Measurements from ENCODE around the gene ZNF223.

The ZNF223 gene

DNA sequence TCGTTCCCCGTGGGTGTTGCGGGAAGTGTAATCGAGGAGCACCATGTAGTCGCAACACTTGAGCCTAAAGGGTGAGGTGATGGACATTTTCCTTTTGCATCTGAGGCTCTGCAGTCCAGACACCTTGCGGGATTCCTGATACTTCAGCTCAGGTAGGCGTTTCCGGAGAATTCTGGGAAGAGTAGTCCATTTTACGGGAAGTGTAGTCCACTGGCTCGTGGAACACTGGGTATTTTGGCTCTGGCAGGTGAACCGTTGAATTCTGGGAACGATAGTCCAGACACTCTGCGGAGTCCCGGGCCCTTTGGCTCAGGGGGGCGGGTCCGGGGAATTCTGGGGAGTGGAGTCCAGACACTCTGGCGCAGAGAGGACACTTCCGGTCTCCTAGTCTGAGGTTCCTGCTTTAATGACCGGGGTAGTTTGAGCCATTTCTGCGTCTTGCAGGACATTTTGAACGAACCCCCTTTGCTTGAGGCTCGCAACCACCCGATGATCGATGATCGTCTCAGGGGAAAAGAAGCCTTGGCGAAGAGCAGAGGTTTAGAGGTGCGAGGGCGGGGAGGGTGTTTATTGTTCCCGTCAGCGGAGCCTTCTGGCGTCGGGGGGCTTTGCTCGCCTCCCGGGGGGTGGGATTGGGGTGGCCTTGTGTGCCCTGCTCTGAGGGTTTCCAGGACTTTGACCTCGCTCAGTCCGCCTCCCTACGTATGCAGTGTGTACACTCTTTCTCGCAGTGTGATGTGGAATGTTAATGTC, at the start of gene ZNF223:
ZNF223 (plus strand) TSS at position 387 of the 753 bp plus-strand sequence. CDS start 3,141 bp downstream, outside the sequence.
- H3K4me3 ChIP-seq (ENCODE audit: control insufficient read depth, low read depth, low read length), result peak within 1 kb of the TSS; percentile 99
- TF ChIP-seq, protein P1, sequence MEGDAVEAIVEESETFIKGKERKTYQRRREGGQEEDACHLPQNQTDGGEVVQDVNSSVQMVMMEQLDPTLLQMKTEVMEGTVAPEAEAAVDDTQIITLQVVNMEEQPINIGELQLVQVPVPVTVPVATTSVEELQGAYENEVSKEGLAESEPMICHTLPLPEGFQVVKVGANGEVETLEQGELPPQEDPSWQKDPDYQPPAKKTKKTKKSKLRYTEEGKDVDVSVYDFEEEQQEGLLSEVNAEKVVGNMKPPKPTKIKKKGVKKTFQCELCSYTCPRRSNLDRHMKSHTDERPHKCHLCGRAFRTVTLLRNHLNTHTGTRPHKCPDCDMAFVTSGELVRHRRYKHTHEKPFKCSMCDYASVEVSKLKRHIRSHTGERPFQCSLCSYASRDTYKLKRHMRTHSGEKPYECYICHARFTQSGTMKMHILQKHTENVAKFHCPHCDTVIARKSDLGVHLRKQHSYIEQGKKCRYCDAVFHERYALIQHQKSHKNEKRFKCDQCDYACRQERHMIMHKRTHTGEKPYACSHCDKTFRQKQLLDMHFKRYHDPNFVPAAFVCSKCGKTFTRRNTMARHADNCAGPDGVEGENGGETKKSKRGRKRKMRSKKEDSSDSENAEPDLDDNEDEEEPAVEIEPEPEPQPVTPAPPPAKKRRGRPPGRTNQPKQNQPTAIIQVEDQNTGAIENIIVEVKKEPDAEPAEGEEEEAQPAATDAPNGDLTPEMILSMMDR (IDR thresholded peaks at IDR 0.05; ENCODE audit: control insufficient read depth, insufficient read depth, low read depth, low read length, missing control alignments), result no peak
- DNase-seq (ENCODE audit: low read depth), result peak; percentile 64

DNA sequence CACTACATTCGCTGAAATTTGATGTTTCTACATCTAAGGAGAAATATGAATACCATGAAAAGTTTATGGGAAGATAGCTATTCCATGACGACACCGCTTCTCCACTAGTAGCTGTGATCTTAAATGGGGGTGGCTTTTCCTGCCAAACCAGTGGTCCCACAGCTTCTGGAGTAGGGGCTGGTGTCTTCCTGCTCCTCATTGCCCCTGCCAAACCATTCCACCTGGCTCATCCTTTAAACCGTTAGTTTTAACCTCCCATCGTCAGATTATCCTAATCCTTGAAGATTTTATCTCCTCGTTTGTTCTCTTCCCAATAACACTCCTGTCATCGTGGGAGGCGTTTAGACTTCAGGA, 49.6 kb upstream of the ZNF223 start:
- DNase-seq (ENCODE audit: low read depth), result no peak
- peak overlapping the region; percentile 97 for H3K4me3 ChIP-seq (ENCODE audit: control insufficient read depth, low read depth, low read length)
- TF ChIP-seq, protein P1 (IDR thresholded peaks at IDR 0.05; ENCODE audit: control insufficient read depth, insufficient read depth, low read depth, low read length, missing control alignments), result no peak

DNA sequence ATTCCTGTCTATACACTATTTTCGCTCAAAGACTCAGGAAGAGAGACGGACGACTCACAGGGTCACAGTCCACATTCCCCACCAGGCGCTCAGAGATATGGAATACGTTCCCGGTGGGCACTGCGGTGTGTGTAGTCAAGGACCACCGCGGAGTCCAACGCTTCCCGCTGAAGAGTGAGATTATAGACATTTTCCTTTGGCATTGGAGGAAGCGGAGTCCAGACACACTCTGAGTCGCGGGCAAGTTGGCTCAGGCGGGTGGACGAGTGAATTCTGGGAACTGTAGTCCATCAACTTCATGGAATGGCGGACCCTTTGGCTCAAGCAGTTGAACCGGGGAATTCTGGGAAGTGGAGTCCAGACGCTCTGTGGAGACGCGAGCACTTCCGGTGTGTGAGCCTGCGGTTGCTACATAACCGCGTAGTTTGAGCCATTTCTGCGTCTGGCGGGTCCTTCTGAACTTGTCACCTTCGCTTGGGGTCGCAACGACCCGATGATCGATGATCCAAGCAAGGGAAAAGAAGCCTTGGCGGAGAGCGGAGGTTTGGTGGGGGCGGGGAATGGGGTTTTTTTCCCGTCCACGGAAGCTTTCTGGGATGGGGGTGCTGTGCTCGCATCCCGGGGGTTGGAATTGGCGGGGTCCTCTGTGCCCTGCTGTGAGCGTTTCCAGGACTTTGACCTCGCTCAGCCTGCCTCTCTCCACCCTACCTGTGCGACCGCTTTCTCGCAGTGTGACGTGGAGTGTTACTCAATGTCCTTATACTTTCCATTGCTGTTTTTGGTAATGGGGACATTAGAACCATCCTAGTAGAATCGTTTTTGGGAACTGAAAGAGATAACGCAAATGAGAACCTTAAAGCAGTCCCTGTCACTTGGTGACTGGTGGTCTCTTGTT, 49.0 kb upstream of the ZNF223 start, which contains the start of gene ZNF230:
ZNF230 (plus strand) TSS at position 392 of the 895 bp plus-strand sequence. CDS start 4,122 bp downstream, outside the sequence.
- DNase-seq (ENCODE audit: low read depth), result peak; percentile 75
- TF ChIP-seq, protein P1 (IDR thresholded peaks at IDR 0.05; ENCODE audit: control insufficient read depth, insufficient read depth, low read depth, low read length, missing control alignments), result no peak

DNA sequence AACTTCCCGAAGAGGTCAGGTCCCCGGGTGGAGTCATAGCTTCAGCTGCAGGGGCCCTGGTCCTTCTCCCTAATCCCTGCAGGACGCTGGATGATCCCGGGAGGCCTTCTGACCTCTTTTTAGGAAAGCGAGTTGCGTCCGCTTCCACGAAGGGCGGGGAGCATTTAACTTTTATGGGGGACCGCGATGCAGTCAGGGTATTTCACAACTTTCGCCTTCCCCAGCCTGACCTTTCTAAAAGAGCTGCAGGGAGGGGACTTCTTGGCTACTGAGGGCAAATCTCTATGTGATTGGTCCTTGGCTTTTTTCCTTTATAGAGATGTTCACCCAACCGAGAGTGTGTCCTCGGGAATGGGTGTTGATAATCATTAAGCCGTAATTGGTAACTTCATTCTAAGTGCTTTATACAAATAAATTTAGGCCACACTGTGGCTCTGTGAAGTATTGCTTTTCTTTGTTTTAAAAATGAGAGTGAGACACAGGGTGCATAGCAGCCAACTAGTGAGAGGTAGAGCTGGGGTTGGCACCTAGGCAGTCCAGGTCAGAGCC, 48.3 kb upstream of the ZNF223 start:
- DNase-seq (ENCODE audit: low read depth), result no peak
- TF ChIP-seq, protein P1 (IDR thresholded peaks at IDR 0.05; ENCODE audit: control insufficient read depth, insufficient read depth, low read depth, low read length, missing control alignments), result peak; percentile 1
- peak overlapping the region; percentile 97 for H3K4me3 ChIP-seq (ENCODE audit: control insufficient read depth, low read depth, low read length)

More for the DNA sequence above, 49.0 kb upstream of the ZNF223 start, which contains the start of gene ZNF230:
- H3K4me3 ChIP-seq (ENCODE audit: control insufficient read depth, low read depth, low read length), result peak within 1 kb of the TSS; percentile 97

DNA sequence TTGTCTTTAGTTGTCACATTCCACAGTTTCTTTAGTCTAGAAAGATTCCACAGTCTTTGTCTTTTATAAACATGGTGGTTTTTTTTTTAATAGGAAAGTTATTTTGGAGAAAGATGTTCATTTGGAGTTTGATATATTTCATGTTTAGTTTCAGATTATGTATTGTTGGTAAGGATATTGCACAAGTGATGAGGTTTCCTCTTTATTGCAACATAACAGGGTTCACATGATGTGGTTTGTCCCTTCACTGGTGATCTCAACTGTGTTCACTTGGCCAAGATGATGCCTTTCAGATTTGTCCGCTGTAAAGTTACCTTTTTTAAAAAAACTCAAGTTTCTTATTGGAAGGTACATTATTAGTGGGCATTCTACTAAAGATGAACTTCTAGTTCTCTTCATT, 45.9 kb upstream of the ZNF223 start:
- DNase-seq (ENCODE audit: low read depth), result no peak
- H3K4me3 ChIP-seq (ENCODE audit: control insufficient read depth, low read depth, low read length), result no peak overlapping the region
- TF ChIP-seq, protein P1 (IDR thresholded peaks at IDR 0.05; ENCODE audit: control insufficient read depth, insufficient read depth, low read depth, low read length, missing control alignments), result no peak

DNA sequence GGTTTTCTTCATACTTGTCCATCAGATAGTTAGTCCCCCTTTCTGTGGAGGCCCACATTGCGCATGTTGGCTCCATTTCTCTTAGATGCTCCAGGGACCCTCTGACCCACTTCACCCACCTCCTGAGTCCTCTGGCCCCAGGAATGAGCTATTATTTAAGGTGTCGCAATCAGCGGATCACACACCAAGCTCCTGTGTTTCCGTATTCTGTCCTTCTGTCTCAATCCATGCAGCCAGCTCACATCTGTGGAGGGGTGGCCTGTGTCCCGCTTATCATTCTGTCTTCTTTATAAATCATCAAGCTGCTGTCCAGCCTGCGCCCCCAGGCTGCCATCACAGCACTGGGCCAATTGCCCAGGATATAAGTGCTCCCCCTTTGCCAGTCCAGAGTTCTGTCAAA, 44.4 kb upstream of the ZNF223 start:
- TF ChIP-seq, protein P1 (IDR thresholded peaks at IDR 0.05; ENCODE audit: control insufficient read depth, insufficient read depth, low read depth, low read length, missing control alignments), result no peak
- no peak for DNase-seq (ENCODE audit: low read depth)
- H3K4me3 ChIP-seq (ENCODE audit: control insufficient read depth, low read depth, low read length), result no peak overlapping the region

Measured in AG09309 (cell line).